PC-9 (cell line): Measurements from ENCODE around the gene APH1A.

ENCODE experiments used
- CTCF ChIP-seq: fragments of 200-600 bp; sonication (generic); conservative IDR thresholded peaks from 2 replicates; pipeline ENCODE4 v1.6.1; 2017; ENCODE audit warnings: mixed run types, antibody characterized with exemption, mild to moderate bottlenecking, moderate library complexity
- EZH2 ChIP-seq: fragments of 200-600 bp; sonication (generic); IDR thresholded peaks from 2 replicates; pipeline ENCODE4 v1.8.0; 2017; ENCODE audit warnings: antibody characterized with exemption, low read depth

GRCh38 chr1:150233359-150234308, 35.2 kb downstream of the APH1A start:
- TF ChIP-seq EZH2, result no peak
- no peak for TF ChIP-seq CTCF
